HEK293 (cell line): ENCODE results near the gene KRT40.

Experiments used
- CTCF ChIA-PET: fragments of 350-600 bp; formaldehyde crosslinking; extraction: SDS; loops from one replicate; lab custom pipeline; 2021; ENCODE audit warnings: antibody characterized with exemption; lab: Yijun Ruan, JAX
- POLR2A ChIA-PET: fragments of 300-600 bp; formaldehyde crosslinking; extraction: SDS; loops from one replicate; lab custom pipeline; 2020; ENCODE audit warnings: antibody characterized with exemption, inconsistent platforms; lab: Yijun Ruan, JAX
- H3K27ac ChIP-seq: fragments of 200-500 bp; sonication (Bioruptor generic); 2 replicates; pipeline ENCODE4 v1.5.1; 2014; ENCODE audit warnings: low read depth, low read length, control low read depth, inconsistent platforms; ENCODE audit errors: extremely low read depth
- H3K36me3 ChIP-seq, 2 experiments: fragments of 200-500 bp in 1 of 2; sonication (Bioruptor generic) in 1 of 2; 1 replicate in 1 of 2; 2 replicates in 1 of 2; pipeline ENCODE4 v1.5.1; 2014 to 2017; ENCODE audit warnings: inconsistent platforms in 2 of 2, low read length in 2 of 2; ENCODE audit not compliant: control insufficient read depth in 2 of 2, insufficient read depth in 1 of 2
- H3K4me1 ChIP-seq: fragments of 200-500 bp; sonication (Bioruptor generic); 2 replicates; pipeline ENCODE4 v1.5.1; 2014; ENCODE audit warnings: mild to moderate bottlenecking, low read length, inconsistent platforms; ENCODE audit not compliant: control insufficient read depth, insufficient read depth
- H3K4me3 ChIP-seq: 2 replicates; pipeline ENCODE4 v1.5.1; 2011; ENCODE audit warnings: low read depth, mild to moderate bottlenecking, control low read depth, low read length, moderate library complexity
- H3K9me3 ChIP-seq: fragments of 200-500 bp; sonication (Bioruptor generic); 2 replicates; pipeline ENCODE4 v1.5.1; 2014; ENCODE audit warnings: low read depth, low read length, inconsistent platforms; ENCODE audit not compliant: control insufficient read depth, insufficient read depth
- GLI2 ChIP-seq: fragments of 450-650 bp; formaldehyde crosslinking; IDR thresholded peaks from 2 replicates; pipeline ENCODE4; 2017; ENCODE audit warnings: missing biosample characterization, missing genetic modification characterization, low read depth, borderline replicate concordance
- KLF1 ChIP-seq: fragments of 450-650 bp; formaldehyde crosslinking; IDR thresholded peaks from 2 replicates; pipeline ENCODE4 v1.5.1; 2016; ENCODE audit warnings: missing biosample characterization, missing genetic modification characterization
- KLF7 ChIP-seq: fragments of 450-650 bp; formaldehyde crosslinking; IDR thresholded peaks from 2 replicates; pipeline ENCODE4 v1.5.1; 2016; ENCODE audit warnings: missing biosample characterization, missing genetic modification characterization, borderline replicate concordance
- SCRT2 ChIP-seq: fragments of 450-650 bp; formaldehyde crosslinking; IDR thresholded peaks from 2 replicates; pipeline ENCODE4 v1.5.1; 2016; ENCODE audit warnings: missing biosample characterization, missing genetic modification characterization
- SP3 ChIP-seq: fragments of 450-650 bp; formaldehyde crosslinking; IDR thresholded peaks from 2 replicates; pipeline ENCODE4 v1.5.1; 2016; ENCODE audit warnings: missing biosample characterization, missing genetic modification characterization
- YY1 ChIP-seq: fragments of 450-650 bp; formaldehyde crosslinking; IDR thresholded peaks from 2 replicates; pipeline ENCODE4 v1.5.1; 2018; ENCODE audit warnings: missing biosample characterization, missing genetic modification characterization
- ZBTB48 ChIP-seq: fragments of 450-650 bp; formaldehyde crosslinking; IDR thresholded peaks from 2 replicates; pipeline ENCODE4 v1.5.1; 2016; ENCODE audit warnings: missing biosample characterization, missing genetic modification characterization
- ZFP37 ChIP-seq: fragments of 450-650 bp; formaldehyde crosslinking; IDR thresholded peaks from 2 replicates; pipeline ENCODE4 v1.5.1; 2016; ENCODE audit warnings: missing biosample characterization, missing genetic modification characterization
- ZNF16 ChIP-seq: fragments of 450-650 bp; formaldehyde crosslinking; IDR thresholded peaks from 2 replicates; pipeline ENCODE4 v1.5.1; 2016; ENCODE audit warnings: low read depth, missing biosample characterization, missing genetic modification characterization
- ZNF2 ChIP-seq: fragments of 450-650 bp; formaldehyde crosslinking; IDR thresholded peaks from 2 replicates; pipeline ENCODE4 v1.5.1; 2016; ENCODE audit warnings: missing biosample characterization, missing genetic modification characterization
- ZNF202 ChIP-seq: fragments of 450-650 bp; formaldehyde crosslinking; IDR thresholded peaks from 2 replicates; pipeline ENCODE4 v1.5.1; 2016; ENCODE audit warnings: missing biosample characterization, missing genetic modification characterization, borderline replicate concordance
- ZNF221 ChIP-seq: fragments of 450-650 bp; formaldehyde crosslinking; IDR thresholded peaks from 2 replicates; pipeline ENCODE4 v1.5.1; 2017; ENCODE audit warnings: missing biosample characterization, missing genetic modification characterization, borderline replicate concordance
- ZNF311 ChIP-seq: fragments of 450-650 bp; formaldehyde crosslinking; IDR thresholded peaks from 2 replicates; pipeline ENCODE4 v1.5.1; 2017; ENCODE audit warnings: missing biosample characterization, missing genetic modification characterization, borderline replicate concordance
- ZNF335 ChIP-seq: fragments of 450-650 bp; formaldehyde crosslinking; conservative IDR thresholded peaks from 2 replicates; pipeline ENCODE4 v1.5.1; 2016; ENCODE audit warnings: missing biosample characterization, missing genetic modification characterization
- ZNF48 ChIP-seq: fragments of 450-650 bp; formaldehyde crosslinking; IDR thresholded peaks from 2 replicates; pipeline ENCODE4 v1.5.1; 2016; ENCODE audit warnings: missing biosample characterization, missing genetic modification characterization
- ZNF530 ChIP-seq: fragments of 450-650 bp; formaldehyde crosslinking; IDR thresholded peaks from 2 replicates; pipeline ENCODE4 v1.5.1; 2016; ENCODE audit warnings: low read depth, missing biosample characterization, missing genetic modification characterization
- ZNF555 ChIP-seq: fragments of 450-650 bp; formaldehyde crosslinking; conservative IDR thresholded peaks from 2 replicates; pipeline ENCODE4 v1.5.1; 2017; ENCODE audit warnings: missing biosample characterization, mild to moderate bottlenecking, missing genetic modification characterization, inconsistent platforms
- ZNF558 ChIP-seq: fragments of 450-650 bp; formaldehyde crosslinking; IDR thresholded peaks from 2 replicates; pipeline ENCODE4 v1.5.1; 2016; ENCODE audit warnings: missing biosample characterization, missing genetic modification characterization
- ZNF561 ChIP-seq: fragments of 450-650 bp; IDR thresholded peaks from 2 replicates; pipeline ENCODE4 v1.5.1; 2018; ENCODE audit warnings: missing biosample characterization, missing genetic modification characterization, borderline replicate concordance
- ZNF571 ChIP-seq: fragments of 450-650 bp; formaldehyde crosslinking; IDR thresholded peaks from 2 replicates; pipeline ENCODE4 v1.5.0; 2017; ENCODE audit warnings: missing biosample characterization, missing genetic modification characterization
- ZNF624 ChIP-seq: fragments of 450-650 bp; formaldehyde crosslinking; IDR thresholded peaks from 2 replicates; pipeline ENCODE4 v1.5.1; 2017; ENCODE audit warnings: missing biosample characterization, missing genetic modification characterization
- TF ChIP-seq, protein P1 (sequence below): fragments of 450-650 bp; formaldehyde crosslinking; IDR thresholded peaks from 2 replicates; pipeline ENCODE4 v1.5.1; 2016; ENCODE audit warnings: missing biosample characterization, missing genetic modification characterization

The KRT40 gene

GRCh38 chr17:41029633-41030245 lies 45.6 kb upstream of the KRT40 start, which contains the start of gene KRTAP1-4:
TSS of gene KRTAP1-4 (minus strand) at chr17:41030195. CDS start at chr17:41030078, 117 bp downstream.
- ChIA-PET CTCF (interaction anchor here (0.5 to 1.4 kb wide), 4 partner anchors 9 to 633 kb away, joined by 3 to 4 read pairs (median 3); no protein-coding TSS in a partner anchor), POLR2A (no interaction called here)
- Histone ChIP-seq H3K4me3 (no peak within 1 kb of the TSS), H3K27ac (no peak within 1 kb of the TSS), H3K36me3 (no peaks in the 10 kb centered on the region), H3K4me1 (no peaks in the 10 kb centered on the region), H3K9me3 (no peaks in the 10 kb centered on the region)
- no peak for TF ChIP-seq SCRT2
- no peak for TF ChIP-seq ZNF624 (tag by site-specific recombination)
- no peak for TF ChIP-seq KLF1
- TF ChIP-seq ZNF48 (tag by site-specific recombination): no peak
- TF ChIP-seq ZNF16 (tag by site-specific recombination): no peak
- no peak for TF ChIP-seq ZFP37 (tag by site-specific recombination)
- TF ChIP-seq ZNF311 (tag by site-specific recombination): no peak
- TF ChIP-seq ZNF561 (tag by site-specific recombination): no peak
- TF ChIP-seq ZNF202 (tag by site-specific recombination): no peak
- no peak for TF ChIP-seq ZNF555 (tag by site-specific recombination)
- no peak for TF ChIP-seq YY1 (tag by site-specific recombination)
- TF ChIP-seq ZNF221 (tag by site-specific recombination): no peak

GRCh38 chr17:41026715-41027471 lies 42.8 kb upstream of the KRT40 start, which contains the start of gene KRTAP1-5:
TSS of gene KRTAP1-5 (minus strand) at chr17:41027208. CDS start at chr17:41027155, 53 bp downstream.
- Histone ChIP-seq H3K27ac (no peak within 1 kb of the TSS), H3K36me3 (no peaks in the 10 kb centered on the region), H3K4me3 (no peak within 1 kb of the TSS), H3K9me3 (no peaks in the 10 kb centered on the region), H3K4me1 (no peaks in the 10 kb centered on the region)
- ChIA-PET CTCF (no interaction called here), POLR2A (no interaction called here)
- TF ChIP-seq ZNF2 (tag by site-specific recombination) (no peak), ZNF530 (tag by site-specific recombination) (no peak), ZBTB48 (tag by site-specific recombination) (no peak), YY1 (tag by site-specific recombination) (no peak), ZNF16 (tag by site-specific recombination) (no peak), ZNF571 (no peak), ZNF558 (tag by site-specific recombination) (no peak), KLF7 (tag by site-specific recombination) (no peak), ZNF335 (no peak), SP3 (tag by site-specific recombination) (no peak), GLI2 (tag by site-specific recombination) (no peak)
- TF ChIP-seq, protein P1, sequence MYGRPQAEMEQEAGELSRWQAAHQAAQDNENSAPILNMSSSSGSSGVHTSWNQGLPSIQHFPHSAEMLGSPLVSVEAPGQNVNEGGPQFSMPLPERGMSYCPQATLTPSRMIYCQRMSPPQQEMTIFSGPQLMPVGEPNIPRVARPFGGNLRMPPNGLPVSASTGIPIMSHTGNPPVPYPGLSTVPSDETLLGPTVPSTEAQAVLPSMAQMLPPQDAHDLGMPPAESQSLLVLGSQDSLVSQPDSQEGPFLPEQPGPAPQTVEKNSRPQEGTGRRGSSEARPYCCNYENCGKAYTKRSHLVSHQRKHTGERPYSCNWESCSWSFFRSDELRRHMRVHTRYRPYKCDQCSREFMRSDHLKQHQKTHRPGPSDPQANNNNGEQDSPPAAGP (tag by site-specific recombination): no peak
